Peyer's patch (tissue), 4 donors: Measurements from ENCODE around the gene PNPT1. TPM values are rescaled to one million over a fixed set of nuclear protein-coding genes. Genes with fewer than 3 reads are reported as not detected.

Source experiments
- DNase-seq, 3 donors: peaks; one replicate each; pipeline ENCODE4 v3.0.0-alpha.2; 2017 to 2019
- H3K27ac ChIP-seq, 4 donors: fragments of 200-600 bp; sonication (generic); one replicate each; pipeline ENCODE4 v1.5.1; 2016 to 2019
- H3K27me3 ChIP-seq, 2 donors: fragments of 200-600 bp; sonication (generic); one replicate each; pipeline ENCODE4 v1.5.1; 2019
- H3K36me3 ChIP-seq, 3 donors: fragments of 200-600 bp; sonication (generic); one replicate each; pipeline ENCODE4 v1.5.1; 2016 to 2019
- H3K4me1 ChIP-seq, 4 donors: fragments of 200-600 bp; sonication (generic); one replicate each; pipeline ENCODE4 v1.5.1; 2016 to 2019
- H3K4me3 ChIP-seq, 4 donors: fragments of 200-600 bp; sonication (generic); 1 replicate in 3 of 4; 2 replicates in 1 of 4; pipeline ENCODE4 v1.5.1; 2016 to 2019; ENCODE audit warnings: mild to moderate bottlenecking in 1 of 4
- H3K9me3 ChIP-seq, 4 donors: fragments of 200-600 bp; sonication (generic); one replicate each; pipeline ENCODE4 v1.5.1; 2016 to 2019; ENCODE audit warnings: mild to moderate bottlenecking in 1 of 4
- CTCF ChIP-seq, 6 experiments: fragments of 450-650 bp in 4 of 6; fragments of 200-600 bp in 2 of 6; sonication (generic) in 1 of 6; IDR thresholded peaks; one replicate each; pipeline ENCODE4 v1.5.1; 2017 to 2019; ENCODE audit warnings: antibody characterized with exemption in 6 of 6, mild to moderate bottlenecking in 3 of 6, moderate library complexity in 1 of 6
- POLR2A ChIP-seq, 2 donors: fragments of 450-650 bp; IDR thresholded peaks; one replicate each; pipeline ENCODE4 v1.5.1; 2017; ENCODE audit warnings: antibody characterized with exemption in 2 of 2, mild to moderate bottlenecking in 2 of 2, moderate library complexity in 2 of 2
- total RNA-seq, 4 donors: library from RNA; depleted of rRNA; stranded (reverse); fragments of >200 nt; gene quantifications; one replicate each; pipeline ENCODE4 v1.1.0, GENCODE V29; 2016

The PNPT1 gene
- total RNA-seq, 4 donors from 2014 or later, result 8.4 to 12.4 (median 10.2) TPM

GRCh38 chr2:55616551-55617174 lies 77.0 kb downstream of the PNPT1 start:
- Histone ChIP-seq H3K4me3 (peak overlapping the region; percentile 67 to 97 (median 86)), H3K27me3 (no peaks in the 10 kb centered on the region), H3K36me3 (peaks cover 0 to 36% (median 0%) of the 10 kb centered on the region in 3 donors), H3K4me1 (peaks cover 0 to 29% (median 10%) of the 10 kb centered on the region in 4 donors), H3K9me3 (no peaks in the 10 kb centered on the region), H3K27ac (peak overlapping the region; percentile 96 to 99 (median 98))
- peak in 1 of 3 donors; percentile 56 for DNase-seq
- TF ChIP-seq CTCF (IDR thresholded peaks at IDR 0.05) (no peak), POLR2A (IDR thresholded peaks at IDR 0.05) (no peak)

GRCh38 chr2:55611997-55612396 lies 81.6 kb downstream of the PNPT1 start:
- no peaks in the 10 kb centered on the region for H3K27me3 ChIP-seq
- H3K9me3 ChIP-seq, result no peaks in the 10 kb centered on the region
- no peak for DNase-seq
- TF ChIP-seq POLR2A (IDR thresholded peaks at IDR 0.05) (no peak), CTCF (IDR thresholded peaks at IDR 0.05) (no peak)
- H3K36me3 ChIP-seq, result peaks cover 0 to 39% (median 0%) of the 10 kb centered on the region in 3 donors
- H3K4me3 ChIP-seq, result no peak overlapping the region
- peaks cover 0 to 35% (median 3%) of the 10 kb centered on the region in 4 donors for H3K4me1 ChIP-seq
- no peak overlapping the region for H3K27ac ChIP-seq

- Histone ChIP-seq H3K27me3 (no peaks in the 10 kb centered on the region), H3K9me3 (no peaks in the 10 kb centered on the region), H3K27ac (no peak overlapping the region), H3K4me3 (no peak overlapping the region), H3K4me1 (peaks cover 0 to 35% (median 3%) of the 10 kb centered on the region in 4 donors), H3K36me3 (peaks cover 0 to 39% (median 0%) of the 10 kb centered on the region in 3 donors)
- TF ChIP-seq POLR2A (IDR thresholded peaks at IDR 0.05) (no peak), CTCF (IDR thresholded peaks at IDR 0.05) (no peak)
- DNase-seq, result no peak
Measured at GRCh38 chr2:55610954-55611743, 82.5 kb downstream of the PNPT1 start.

GRCh38 chr2:55609938-55610578 lies 83.6 kb downstream of the PNPT1 start:
- Histone ChIP-seq H3K36me3 (peaks cover 0 to 39% (median 0%) of the 10 kb centered on the region in 3 donors), H3K4me1 (peaks cover 0 to 26% (median under 1%) of the 10 kb centered on the region in 4 donors), H3K27ac (peak overlapping the region in 1 of 4 donors; percentile 53), H3K4me3 (no peak overlapping the region), H3K27me3 (no peaks in the 10 kb centered on the region), H3K9me3 (no peaks in the 10 kb centered on the region)
- DNase-seq, result no peak
- no peak for TF ChIP-seq POLR2A (IDR thresholded peaks at IDR 0.05)
- no peak for TF ChIP-seq CTCF (IDR thresholded peaks at IDR 0.05)

GRCh38 chr2:55609193-55609794 lies 84.3 kb downstream of the PNPT1 start:
- H3K4me3 ChIP-seq, result no peak overlapping the region
- peaks cover 0 to 28% (median 0%) of the 10 kb centered on the region in 4 donors for H3K4me1 ChIP-seq
- no peak for DNase-seq
- peaks cover 0 to 32% (median 0%) of the 10 kb centered on the region in 3 donors for H3K36me3 ChIP-seq
- no peak for TF ChIP-seq POLR2A (IDR thresholded peaks at IDR 0.05)
- no peak for TF ChIP-seq CTCF (IDR thresholded peaks at IDR 0.05)
- H3K27me3 ChIP-seq, result no peaks in the 10 kb centered on the region
- no peaks in the 10 kb centered on the region for H3K9me3 ChIP-seq
- H3K27ac ChIP-seq, result no peak overlapping the region
